ENCODE measurements around the gene LAYN. TPM values are rescaled to one million over a fixed set of nuclear protein-coding genes. Genes with fewer than 3 reads are reported as not detected.

The LAYN gene
- total RNA-seq, 1 experiment from 2014 or later = 9.6 TPM

DNA sequence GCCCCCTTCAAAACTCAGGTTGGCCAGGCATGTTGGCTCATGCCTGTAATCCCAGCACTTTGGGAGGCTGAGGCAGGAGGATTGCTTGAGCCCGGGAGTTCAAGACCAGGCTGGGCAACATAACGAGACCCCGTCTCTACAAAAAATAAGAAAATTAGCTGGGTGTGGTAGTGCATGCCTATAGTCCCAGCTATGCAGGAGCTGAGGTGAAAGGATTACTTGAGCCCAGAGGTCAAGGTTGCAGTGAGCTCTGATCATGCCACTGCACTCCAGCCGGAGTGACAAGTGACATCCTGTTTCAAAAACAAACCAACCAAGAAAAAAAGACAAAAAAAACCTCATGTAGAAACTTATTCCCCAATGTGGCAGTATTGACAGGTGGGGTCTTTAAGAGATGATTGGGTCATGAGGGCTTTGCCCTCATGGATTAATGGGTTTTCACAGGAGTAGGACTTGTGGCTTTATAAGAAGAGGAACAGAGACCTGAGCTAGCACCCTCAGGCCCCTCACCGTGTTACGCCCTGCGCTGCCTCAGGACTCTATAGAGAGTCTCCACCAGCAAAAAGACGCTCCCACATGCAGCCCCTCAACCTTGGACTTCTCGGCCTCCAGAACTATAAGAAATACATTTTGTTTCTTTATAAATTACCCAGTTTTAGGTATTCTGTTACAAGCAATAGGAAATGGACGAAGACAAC, 22.3 kb downstream of the LAYN start:
- Histone ChIP-seq H3K9me3 (ENCODE audit: low read depth, low read length, poor library complexity, severe bottlenecking) (no peaks in the 10 kb centered on the region), H3K4me1 (ENCODE audit: insufficient read depth, low read length, poor library complexity, severe bottlenecking) (no peaks in the 10 kb centered on the region), H3K27ac (ENCODE audit: low read depth, low read length, poor library complexity, severe bottlenecking) (no peak overlapping the region), H3K27me3 (replicated peaks; ENCODE audit: insufficient read depth, low read depth, low read length, poor library complexity) (no peaks in the 10 kb centered on the region), H3K36me3 (ENCODE audit: insufficient read depth, low read length, poor library complexity, severe bottlenecking) (no peaks in the 10 kb centered on the region), H3K4me3 (ENCODE audit: low read depth, low read length, poor library complexity, severe bottlenecking) (no peak overlapping the region)
- BruUV-seq (replicated peaks) = no TSS peak
- DNase-seq (ENCODE audit: low spot score) = no peak
- ChIA-PET POLR2A (ENCODE audit: low non-redundant PET) (no interaction called here), CTCF (no interaction called here)
- TF ChIP-seq EZH2 (IDR thresholded peaks at IDR 0.05; ENCODE audit: borderline replicate concordance, low read depth, low read length, poor library complexity, severe bottlenecking) = no peak
- TF ChIP-seq, protein P1, sequence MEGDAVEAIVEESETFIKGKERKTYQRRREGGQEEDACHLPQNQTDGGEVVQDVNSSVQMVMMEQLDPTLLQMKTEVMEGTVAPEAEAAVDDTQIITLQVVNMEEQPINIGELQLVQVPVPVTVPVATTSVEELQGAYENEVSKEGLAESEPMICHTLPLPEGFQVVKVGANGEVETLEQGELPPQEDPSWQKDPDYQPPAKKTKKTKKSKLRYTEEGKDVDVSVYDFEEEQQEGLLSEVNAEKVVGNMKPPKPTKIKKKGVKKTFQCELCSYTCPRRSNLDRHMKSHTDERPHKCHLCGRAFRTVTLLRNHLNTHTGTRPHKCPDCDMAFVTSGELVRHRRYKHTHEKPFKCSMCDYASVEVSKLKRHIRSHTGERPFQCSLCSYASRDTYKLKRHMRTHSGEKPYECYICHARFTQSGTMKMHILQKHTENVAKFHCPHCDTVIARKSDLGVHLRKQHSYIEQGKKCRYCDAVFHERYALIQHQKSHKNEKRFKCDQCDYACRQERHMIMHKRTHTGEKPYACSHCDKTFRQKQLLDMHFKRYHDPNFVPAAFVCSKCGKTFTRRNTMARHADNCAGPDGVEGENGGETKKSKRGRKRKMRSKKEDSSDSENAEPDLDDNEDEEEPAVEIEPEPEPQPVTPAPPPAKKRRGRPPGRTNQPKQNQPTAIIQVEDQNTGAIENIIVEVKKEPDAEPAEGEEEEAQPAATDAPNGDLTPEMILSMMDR (conservative IDR thresholded peaks at IDR 0.05; ENCODE audit: low read depth, low read length) = no peak
- intact Hi-C loops (cut with micrococcal nuclease; ENCODE audit: unreplicated experiment) = loop anchor here (5.0 kb wide), 1 partner anchor 111 kb away; no protein-coding TSS in a partner anchor

DNA sequence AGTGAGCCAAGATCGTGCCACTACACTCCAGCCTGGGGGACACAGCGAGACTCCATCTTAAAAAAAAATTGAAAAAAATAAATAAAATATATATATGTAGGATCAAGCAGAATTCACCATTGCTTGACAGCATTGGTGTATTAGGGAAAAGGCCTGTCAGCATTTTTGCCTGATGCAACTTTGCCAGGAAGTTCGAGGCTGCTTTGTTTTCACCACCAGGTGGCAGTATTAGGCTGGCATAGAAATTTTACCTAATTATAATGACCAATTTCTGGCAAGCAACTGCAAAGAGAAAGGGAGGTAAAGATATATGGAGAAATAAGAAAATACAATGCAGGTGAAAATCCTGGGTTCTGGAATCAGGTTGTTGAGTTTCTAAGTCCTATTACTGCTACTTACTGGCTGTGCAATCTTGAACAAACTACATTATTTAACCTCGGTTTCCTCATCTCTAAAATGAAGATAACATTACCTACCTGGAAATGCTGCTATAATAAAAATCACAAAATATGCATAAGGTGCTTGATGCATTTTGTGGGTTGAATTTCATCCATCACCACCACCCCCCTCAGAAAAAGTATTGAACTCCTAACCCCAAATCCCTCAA, 24.7 kb downstream of the LAYN start:
- ChIA-PET POLR2A (ENCODE audit: low non-redundant PET) (no interaction called here), CTCF (interaction anchor here (1.0 kb wide), 1 partner anchor 212 kb away, joined by 5 read pairs; no protein-coding TSS in a partner anchor)
- intact Hi-C loops (cut with micrococcal nuclease; ENCODE audit: unreplicated experiment) = loop anchor here (2.0 kb wide), 1 partner anchor 276 kb away; no protein-coding TSS in a partner anchor
- no peak overlapping the region for H3K4me3 ChIP-seq (ENCODE audit: low read depth, low read length, poor library complexity, severe bottlenecking)
- peak overlapping the region; percentile 43 for H3K27ac ChIP-seq (ENCODE audit: low read depth, low read length, poor library complexity, severe bottlenecking)
- no peaks in the 10 kb centered on the region for H3K27me3 ChIP-seq (replicated peaks; ENCODE audit: insufficient read depth, low read depth, low read length, poor library complexity)
- H3K4me1 ChIP-seq (ENCODE audit: insufficient read depth, low read length, poor library complexity, severe bottlenecking) = no peaks in the 10 kb centered on the region
- no TSS peak for BruUV-seq (replicated peaks)
- DNase-seq (ENCODE audit: low spot score) = peak; percentile 88
- H3K9me3 ChIP-seq (ENCODE audit: low read depth, low read length, poor library complexity, severe bottlenecking) = no peaks in the 10 kb centered on the region
- TF ChIP-seq EZH2 (IDR thresholded peaks at IDR 0.05; ENCODE audit: borderline replicate concordance, low read depth, low read length, poor library complexity, severe bottlenecking) = no peak
- TF ChIP-seq, protein P1 (conservative IDR thresholded peaks at IDR 0.05; ENCODE audit: low read depth, low read length) = peak; percentile 91
- H3K36me3 ChIP-seq (ENCODE audit: insufficient read depth, low read length, poor library complexity, severe bottlenecking) = no peaks in the 10 kb centered on the region

DNA sequence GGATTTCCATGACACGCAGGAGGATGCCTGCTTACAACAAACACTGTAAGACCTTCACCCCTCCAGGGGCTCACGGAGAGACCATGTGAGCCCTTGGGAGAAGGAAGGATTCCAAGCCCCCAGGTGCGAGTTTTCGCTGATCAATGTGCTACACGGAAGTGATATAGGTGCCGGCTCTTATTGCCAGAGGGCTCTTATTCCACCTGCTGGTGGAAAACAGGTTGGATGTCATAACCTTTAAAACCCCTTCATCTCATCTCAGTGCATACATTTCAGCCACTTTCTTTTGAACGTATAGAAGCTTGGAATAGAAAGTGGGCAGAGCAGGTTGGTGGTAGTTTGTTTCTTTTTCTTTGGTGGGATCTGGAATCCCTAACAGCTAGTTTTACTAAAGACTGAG, 25.8 kb downstream of the LAYN start:
- no peaks in the 10 kb centered on the region for H3K9me3 ChIP-seq (ENCODE audit: low read depth, low read length, poor library complexity, severe bottlenecking)
- TF ChIP-seq EZH2 (IDR thresholded peaks at IDR 0.05; ENCODE audit: borderline replicate concordance, low read depth, low read length, poor library complexity, severe bottlenecking) = no peak
- TF ChIP-seq, protein P1 (conservative IDR thresholded peaks at IDR 0.05; ENCODE audit: low read depth, low read length) = no peak
- no TSS peak for BruUV-seq (replicated peaks)
- intact Hi-C loops (cut with micrococcal nuclease; ENCODE audit: unreplicated experiment) = no loop called here
- DNase-seq (ENCODE audit: low spot score) = no peak
- CTCF ChIA-PET = interaction anchor here (0.7 kb wide), 1 partner anchor 280 kb away, joined by 3 read pairs; no protein-coding TSS in a partner anchor
- H3K27ac ChIP-seq (ENCODE audit: low read depth, low read length, poor library complexity, severe bottlenecking) = no peak overlapping the region
- no peaks in the 10 kb centered on the region for H3K36me3 ChIP-seq (ENCODE audit: insufficient read depth, low read length, poor library complexity, severe bottlenecking)
- no peaks in the 10 kb centered on the region for H3K4me1 ChIP-seq (ENCODE audit: insufficient read depth, low read length, poor library complexity, severe bottlenecking)
- H3K4me3 ChIP-seq (ENCODE audit: low read depth, low read length, poor library complexity, severe bottlenecking) = no peak overlapping the region
- no peaks in the 10 kb centered on the region for H3K27me3 ChIP-seq (replicated peaks; ENCODE audit: insufficient read depth, low read depth, low read length, poor library complexity)
- POLR2A ChIA-PET (ENCODE audit: low non-redundant PET) = interaction anchor here (0.6 kb wide), 1 partner anchor 223 kb away, joined by 3 read pairs; no protein-coding TSS in a partner anchor

All from A673 (cell line).